Esophagus squamous epithelium (tissue), 5 donors: ENCODE measurements around the gene SLC11A2. TPM values are rescaled to one million over a fixed set of nuclear protein-coding genes. Genes with fewer than 3 reads are reported as not detected.

Experiments used
- DNase-seq: peaks from one replicate; lab custom pipeline; 2025; lab: John Stamatoyannopoulos, UW
- H3K27ac ChIP-seq, 4 donors: fragments of 200-600 bp; sonication (generic); one replicate each; pipeline ENCODE4 v1.5.1; 2016 to 2019; ENCODE audit warnings: mild to moderate bottlenecking in 1 of 4
- H3K27me3 ChIP-seq, 4 donors: fragments of 200-600 bp; sonication (generic); 1 replicate in 3 of 4; 2 replicates in 1 of 4; pipeline versions ENCODE4 v1.5.1 to v1.6.0; 2017 to 2021; ENCODE audit warnings: antibody characterized with exemption in 1 of 4
- H3K36me3 ChIP-seq, 3 donors: fragments of 200-600 bp; sonication (generic); one replicate each; pipeline ENCODE4 v1.5.1; 2016 to 2019
- H3K4me1 ChIP-seq, 3 donors: fragments of 200-600 bp; sonication (generic); one replicate each; pipeline ENCODE4 v1.5.1; 2017 to 2019
- H3K4me3 ChIP-seq, 4 donors: fragments of 200-600 bp; sonication (generic); 1 replicate in 3 of 4; 2 replicates in 1 of 4; pipeline ENCODE4 v1.5.1; 2016 to 2019; ENCODE audit warnings: mild to moderate bottlenecking in 2 of 4, moderate library complexity in 1 of 4
- H3K9me3 ChIP-seq, 3 donors: fragments of 200-600 bp; sonication (generic); one replicate each; pipeline ENCODE4 v1.5.1; 2016 to 2019
- POLR2A ChIP-seq, 4 donors: fragments of 450-650 bp; IDR thresholded peaks; one replicate each; pipeline ENCODE4 v1.6.1; 2017; ENCODE audit warnings: antibody characterized with exemption in 4 of 4, mild to moderate bottlenecking in 4 of 4, moderate library complexity in 3 of 4
- whole genome bisulfite sequencing, 2 donors: methylation state at CpG; one replicate each; pipeline ENCODE4 v1.1.5; 2018; 5-methylcytosine and 5-hydroxymethylcytosine counted together
- intact Hi-C: fragments of 100-400 bp; cut with DNase I; formaldehyde crosslinking; loops from one replicate; pipeline ENCODE4 v1.15.0; 2022
- total RNA-seq, 4 donors: library from RNA; depleted of rRNA; stranded (reverse); fragments of >200 nt; gene quantifications; one replicate each; pipeline ENCODE4 v1.1.0, GENCODE V29; 2016
- TF ChIP-seq, protein P1 (sequence below), 6 experiments: fragments of 450-650 bp in 4 of 6; fragments of 200-600 bp in 2 of 6; sonication (generic) in 2 of 6; IDR thresholded peaks; one replicate each; pipeline ENCODE4 v1.5.1; 2016 to 2019; ENCODE audit warnings: antibody characterized with exemption in 6 of 6, mild to moderate bottlenecking in 4 of 6, moderate library complexity in 4 of 6
- donor health status: DM: yes; HTN: yes; CAD: no.

The SLC11A2 gene
- total RNA-seq, 4 donors from 2014 or later, result 23.6 to 78.9 (median 39.9) TPM

GRCh38 chr12:50992819-50993218 is 33.4 kb downstream of the SLC11A2 start:
- no peak overlapping the region for H3K4me3 ChIP-seq
- no peak overlapping the region for H3K27ac ChIP-seq
- DNase-seq, result no peak
- H3K9me3 ChIP-seq, result no peaks in the 10 kb centered on the region
- no peaks in the 10 kb centered on the region for H3K27me3 ChIP-seq
- WGBS, 2 donors, result 33 to 40% methylated on average over 2 of the region's 2 CpGs
- H3K36me3 ChIP-seq, result peaks cover 4 to 100% (median 37%) of the 10 kb centered on the region in 3 donors
- intact Hi-C loops, result no loop called here
- TF ChIP-seq POLR2A (IDR thresholded peaks at IDR 0.05), result no peak
- TF ChIP-seq, protein P1, sequence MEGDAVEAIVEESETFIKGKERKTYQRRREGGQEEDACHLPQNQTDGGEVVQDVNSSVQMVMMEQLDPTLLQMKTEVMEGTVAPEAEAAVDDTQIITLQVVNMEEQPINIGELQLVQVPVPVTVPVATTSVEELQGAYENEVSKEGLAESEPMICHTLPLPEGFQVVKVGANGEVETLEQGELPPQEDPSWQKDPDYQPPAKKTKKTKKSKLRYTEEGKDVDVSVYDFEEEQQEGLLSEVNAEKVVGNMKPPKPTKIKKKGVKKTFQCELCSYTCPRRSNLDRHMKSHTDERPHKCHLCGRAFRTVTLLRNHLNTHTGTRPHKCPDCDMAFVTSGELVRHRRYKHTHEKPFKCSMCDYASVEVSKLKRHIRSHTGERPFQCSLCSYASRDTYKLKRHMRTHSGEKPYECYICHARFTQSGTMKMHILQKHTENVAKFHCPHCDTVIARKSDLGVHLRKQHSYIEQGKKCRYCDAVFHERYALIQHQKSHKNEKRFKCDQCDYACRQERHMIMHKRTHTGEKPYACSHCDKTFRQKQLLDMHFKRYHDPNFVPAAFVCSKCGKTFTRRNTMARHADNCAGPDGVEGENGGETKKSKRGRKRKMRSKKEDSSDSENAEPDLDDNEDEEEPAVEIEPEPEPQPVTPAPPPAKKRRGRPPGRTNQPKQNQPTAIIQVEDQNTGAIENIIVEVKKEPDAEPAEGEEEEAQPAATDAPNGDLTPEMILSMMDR (IDR thresholded peaks at IDR 0.05), result no peak
- H3K4me1 ChIP-seq, result peaks cover 0 to 5% (median 0%) of the 10 kb centered on the region in 3 donors

DNA sequence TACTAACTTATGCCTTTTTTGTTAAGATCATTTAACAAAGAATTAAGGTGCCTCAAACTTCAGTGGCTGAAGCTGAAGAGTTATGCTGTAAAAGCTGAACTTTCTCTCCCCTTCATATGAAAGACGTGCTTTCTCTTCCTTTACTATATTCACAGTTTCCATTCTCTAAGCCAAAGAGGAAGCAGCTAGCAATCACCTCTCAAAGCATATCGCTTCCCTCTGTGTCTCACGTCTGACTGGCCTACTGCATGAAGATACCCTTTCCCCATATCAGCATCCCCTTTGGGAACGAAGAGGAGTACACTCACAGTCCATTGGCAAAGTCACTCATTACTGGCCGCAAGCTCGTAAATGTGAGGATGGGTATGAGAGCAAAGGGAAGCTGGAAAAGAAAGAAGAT is 34.9 kb downstream of the SLC11A2 start:
- intact Hi-C loops, result no loop called here
- peaks cover 4 to 94% (median 33%) of the 10 kb centered on the region in 3 donors for H3K36me3 ChIP-seq
- H3K27ac ChIP-seq, result no peak overlapping the region
- H3K4me1 ChIP-seq, result peaks cover 0 to 15% (median 0%) of the 10 kb centered on the region in 3 donors
- H3K4me3 ChIP-seq, result no peak overlapping the region
- no peak for DNase-seq
- H3K27me3 ChIP-seq, result no peaks in the 10 kb centered on the region
- TF ChIP-seq, protein P1 (IDR thresholded peaks at IDR 0.05), result no peak
- no peak for TF ChIP-seq POLR2A (IDR thresholded peaks at IDR 0.05)
- WGBS, 2 donors, result 76 to 84% methylated on average over 6 of the region's 6 CpGs
- H3K9me3 ChIP-seq, result no peaks in the 10 kb centered on the region

DNA sequence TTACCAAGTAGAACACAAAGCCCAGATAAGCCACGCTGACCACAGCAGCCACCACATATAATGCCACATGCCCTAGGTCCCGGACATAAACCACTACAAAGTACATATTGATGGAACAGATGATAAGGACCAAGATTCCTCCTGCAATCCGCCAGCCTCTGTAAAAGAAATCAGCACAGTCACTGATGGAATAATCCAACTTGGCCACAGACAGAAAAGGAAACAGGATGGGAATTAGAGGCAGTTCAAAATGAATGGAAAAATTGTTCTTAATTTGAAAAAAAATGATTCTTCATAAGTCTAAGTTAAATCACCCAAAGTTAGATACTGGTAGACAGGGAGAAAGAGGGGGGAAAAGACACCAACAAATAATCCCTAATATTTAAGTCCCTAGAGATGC is 35.4 kb downstream of the SLC11A2 start:
- peaks cover 4 to 89% (median 32%) of the 10 kb centered on the region in 3 donors for H3K36me3 ChIP-seq
- no peak for DNase-seq
- 82 to 95% methylated on average over 3 of the region's 3 CpGs for WGBS, 2 donors
- no peaks in the 10 kb centered on the region for H3K27me3 ChIP-seq
- peaks cover 0 to 17% (median 2%) of the 10 kb centered on the region in 3 donors for H3K4me1 ChIP-seq
- intact Hi-C loops, result no loop called here
- H3K4me3 ChIP-seq, result no peak overlapping the region
- no peaks in the 10 kb centered on the region for H3K9me3 ChIP-seq
- no peak for TF ChIP-seq POLR2A (IDR thresholded peaks at IDR 0.05)
- TF ChIP-seq, protein P1 (IDR thresholded peaks at IDR 0.05), result no peak
- H3K27ac ChIP-seq, result peak overlapping the region in 1 of 4 donors; percentile 10

GRCh38 chr12:50990147-50990727 is 35.9 kb downstream of the SLC11A2 start:
- H3K36me3 ChIP-seq, result peaks cover 4 to 84% (median 27%) of the 10 kb centered on the region in 3 donors
- H3K9me3 ChIP-seq, result no peaks in the 10 kb centered on the region
- H3K4me3 ChIP-seq, result no peak overlapping the region
- H3K27ac ChIP-seq, result peak overlapping the region in 1 of 4 donors; percentile 10
- peaks cover 5 to 21% (median 8%) of the 10 kb centered on the region in 3 donors for H3K4me1 ChIP-seq
- no peaks in the 10 kb centered on the region for H3K27me3 ChIP-seq
- intact Hi-C loops, result no loop called here
- DNase-seq, result no peak
- TF ChIP-seq, protein P1 (IDR thresholded peaks at IDR 0.05), result no peak
- no peak for TF ChIP-seq POLR2A (IDR thresholded peaks at IDR 0.05)
- 81 to 85% methylated on average over 4 of the region's 4 CpGs for WGBS, 2 donors

GRCh38 chr12:50988871-50989270 is 37.3 kb downstream of the SLC11A2 start:
- 92 to 94% methylated on average over 5 of the region's 5 CpGs for WGBS, 2 donors
- intact Hi-C loops, result loop anchor here (5.0 to 10.0 kb wide), 3 partner anchors 54 to 222 kb away; no protein-coding TSS in a partner anchor
- Histone ChIP-seq H3K9me3 (no peaks in the 10 kb centered on the region), H3K36me3 (peaks cover 4 to 70% (median 17%) of the 10 kb centered on the region in 3 donors), H3K4me3 (no peak overlapping the region), H3K27ac (no peak overlapping the region), H3K4me1 (peaks cover 11 to 34% (median 22%) of the 10 kb centered on the region in 3 donors), H3K27me3 (no peaks in the 10 kb centered on the region)
- TF ChIP-seq, protein P1 (IDR thresholded peaks at IDR 0.05), result no peak
- no peak for TF ChIP-seq POLR2A (IDR thresholded peaks at IDR 0.05)
- DNase-seq, result no peak
